GM23338 (cell line): ENCODE data around the gene PGLYRP4. TPM values are rescaled to one million over a fixed set of nuclear protein-coding genes. Genes with fewer than 3 reads are reported as not detected.

Experiments used
- ATAC-seq: fragments of 200-7000 bp; cut with Tn5 transposase; 3 replicates; pipeline ENCODE4 v1.9.1; 2020
- DNase-seq: peaks from one replicate; pipeline ENCODE4 v3.0.0-alpha.2; 2015; ENCODE audit warnings: low spot score
- H2AFZ ChIP-seq: fragments of 200-600 bp; sonication (generic); 2 replicates; pipeline ENCODE4 v1.8.0; 2016; ENCODE audit warnings: antibody characterized with exemption, mild to moderate bottlenecking, moderate library complexity
- H3F3A ChIP-seq: fragments of 200-600 bp; sonication (generic); replicated peaks from 2 replicates; pipeline ENCODE4 v1.8.0; 2017; ENCODE audit warnings: antibody characterized with exemption, mixed run types, low read depth
- H3K27ac ChIP-seq: fragments of 200-600 bp; sonication (generic); 2 replicates; pipeline ENCODE4 v1.6.1; 2016; ENCODE audit warnings: low read depth
- H3K27me3 ChIP-seq: fragments of 200-600 bp; sonication (generic); 2 replicates; pipeline ENCODE4 v1.8.0; 2016; ENCODE audit warnings: mild to moderate bottlenecking, mixed run types, moderate library complexity; ENCODE audit not compliant: insufficient read depth
- H3K36me3 ChIP-seq: fragments of 200-600 bp; sonication (generic); 2 replicates; pipeline ENCODE4 v1.8.0; 2016; ENCODE audit warnings: mild to moderate bottlenecking; ENCODE audit not compliant: insufficient read depth
- H3K4me1 ChIP-seq: fragments of 200-600 bp; sonication (generic); 2 replicates; pipeline ENCODE4 v1.8.0; 2016; ENCODE audit warnings: mild to moderate bottlenecking, moderate library complexity; ENCODE audit not compliant: insufficient read depth
- H3K4me2 ChIP-seq: fragments of 200-600 bp; sonication (generic); 2 replicates; pipeline ENCODE4 v1.7.1; 2017; ENCODE audit warnings: mixed run types
- H3K4me3 ChIP-seq: fragments of 200-600 bp; sonication (generic); 2 replicates; pipeline ENCODE4 v1.6.1; 2016; ENCODE audit warnings: mixed run types
- H3K79me2 ChIP-seq: fragments of 200-600 bp; sonication (generic); replicated peaks from 2 replicates; pipeline ENCODE4 v1.8.0; 2017; ENCODE audit warnings: mild to moderate bottlenecking; ENCODE audit not compliant: insufficient read depth
- H3K9me2 ChIP-seq: fragments of 200-600 bp; sonication (generic); 2 replicates; pipeline ENCODE4 v1.8.0; 2017; ENCODE audit not compliant: insufficient read depth
- H4K20me1 ChIP-seq: fragments of 200-600 bp; sonication (generic); replicated peaks from 2 replicates; pipeline ENCODE4 v1.8.0; 2017; ENCODE audit warnings: mild to moderate bottlenecking; ENCODE audit not compliant: insufficient read depth
- H3K27ac Mint-ChIP-seq: 2 replicates; pipeline ENCODE4 v1.8.0; 2020; ENCODE audit warnings: inconsistent platforms, mild to moderate bottlenecking, moderate library complexity, mixed read lengths
- H3K27me3 Mint-ChIP-seq: 3 replicates; pipeline ENCODE4 v1.8.0; 2022; ENCODE audit warnings: low read depth, mild to moderate bottlenecking, moderate library complexity, mixed read lengths, inconsistent platforms; ENCODE audit not compliant: insufficient read depth, poor library complexity
- H3K36me3 Mint-ChIP-seq: 3 replicates; pipeline ENCODE4 v1.8.0; 2021; ENCODE audit warnings: low read depth, mild to moderate bottlenecking, inconsistent platforms, moderate library complexity, mixed read lengths
- H3K4me1 Mint-ChIP-seq: 3 replicates; pipeline ENCODE4 v1.8.0; 2020; ENCODE audit warnings: mild to moderate bottlenecking, inconsistent platforms, mixed read lengths
- H3K4me3 Mint-ChIP-seq: 3 replicates; pipeline ENCODE4 v1.8.0; 2021; ENCODE audit warnings: moderate library complexity, mild to moderate bottlenecking, inconsistent platforms, mixed read lengths
- H3K9me3 Mint-ChIP-seq: 3 replicates; pipeline ENCODE4 v1.8.0; 2020; ENCODE audit warnings: moderate library complexity, mild to moderate bottlenecking, inconsistent platforms, mixed read lengths
- CREB1 ChIP-seq: fragments of 250-450 bp; sonication (Bioruptor Pico); IDR thresholded peaks from 2 replicates; pipeline ENCODE4 v1.5.0; 2020; ENCODE audit warnings: low read depth, mild to moderate bottlenecking, moderate library complexity
- EZH2 ChIP-seq: fragments of 200-600 bp; sonication (generic); IDR thresholded peaks from one replicate; pipeline ENCODE4 v1.8.0; 2017; ENCODE audit warnings: antibody characterized with exemption, mild to moderate bottlenecking, low read depth; ENCODE audit not compliant: unreplicated experiment
- JUNB ChIP-seq: IDR thresholded peaks from one replicate; pipeline ENCODE4 v1.6.1; 2016; ENCODE audit warnings: antibody characterized with exemption; ENCODE audit not compliant: unreplicated experiment
- STAT1 ChIP-seq: IDR thresholded peaks from one replicate; pipeline ENCODE4 v1.6.1; 2016; ENCODE audit warnings: antibody characterized with exemption; ENCODE audit not compliant: unreplicated experiment
- ZNF114 ChIP-seq: fragments of 250-450 bp; sonication (Bioruptor Pico); IDR thresholded peaks from 2 replicates; pipeline ENCODE4 v1.5.0; 2020; ENCODE audit warnings: mild to moderate bottlenecking, moderate library complexity
- polyA plus RNA-seq: library from polyadenylated mRNA; unstranded; fragments of >200 nt; fragmentation: Nextera tagmentation; extraction: Ambion mirVana; gene quantifications from 2 replicates; pipeline ENCODE4 v1.2.1, GENCODE V29; 2016
- total RNA-seq: library from RNA; depleted of rRNA; stranded (reverse); fragments of >200 nt; shearing (Covaris generic); gene quantifications from 2 replicates; pipeline ENCODE4 v1.2.3, GENCODE V29; 2014
- TF ChIP-seq, protein P1 (sequence below): fragments of 250-450 bp; sonication (Bioruptor Pico); IDR thresholded peaks from 2 replicates; pipeline ENCODE4 v1.5.0; 2020; ENCODE audit warnings: mild to moderate bottlenecking, moderate library complexity
- TF ChIP-seq, protein P2 (sequence below), 2 experiments: fragments of 200-600 bp in 1 of 2; sonication (generic) in 1 of 2; conservative IDR thresholded peaks; 2 replicates each; pipeline versions ENCODE4 v1.5.1 to v1.6.1; 2016 to 2017; ENCODE audit warnings: antibody characterized with exemption in 2 of 2, low read depth in 2 of 2, mild to moderate bottlenecking in 2 of 2, moderate library complexity in 1 of 2
- TF ChIP-seq, protein P3 (sequence below): IDR thresholded peaks from one replicate; pipeline ENCODE4 v1.6.1; 2018; ENCODE audit warnings: antibody characterized with exemption; ENCODE audit not compliant: unreplicated experiment
- TF ChIP-seq, protein P4 (sequence below): IDR thresholded peaks from 2 replicates; pipeline ENCODE4 v1.6.1; 2016; ENCODE audit warnings: antibody characterized with exemption

Gene PGLYRP4
- total and polyA plus RNA-seq, 2 experiments from 2014 or later: not detected

DNA sequence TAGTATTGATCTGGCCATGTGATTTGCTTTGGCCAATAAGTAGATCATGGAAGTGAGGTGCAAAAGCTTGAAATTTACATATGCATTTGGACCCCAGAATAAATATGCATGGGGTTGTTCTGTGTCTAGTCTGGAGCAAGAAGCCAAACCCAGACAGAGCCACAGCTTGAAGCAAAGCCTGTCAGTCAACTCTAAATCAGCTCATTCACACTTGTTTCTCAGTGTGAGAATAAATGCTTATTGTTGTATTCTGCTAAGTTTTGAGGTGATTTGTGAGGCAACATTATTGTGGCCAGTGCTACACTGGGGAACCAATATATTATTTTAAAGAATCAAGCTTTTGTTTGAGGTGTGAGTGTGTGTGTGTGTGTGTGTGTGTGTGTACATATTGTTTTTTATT lies 23.7 kb downstream of the PGLYRP4 start (continued):
- TF ChIP-seq, protein P1, sequence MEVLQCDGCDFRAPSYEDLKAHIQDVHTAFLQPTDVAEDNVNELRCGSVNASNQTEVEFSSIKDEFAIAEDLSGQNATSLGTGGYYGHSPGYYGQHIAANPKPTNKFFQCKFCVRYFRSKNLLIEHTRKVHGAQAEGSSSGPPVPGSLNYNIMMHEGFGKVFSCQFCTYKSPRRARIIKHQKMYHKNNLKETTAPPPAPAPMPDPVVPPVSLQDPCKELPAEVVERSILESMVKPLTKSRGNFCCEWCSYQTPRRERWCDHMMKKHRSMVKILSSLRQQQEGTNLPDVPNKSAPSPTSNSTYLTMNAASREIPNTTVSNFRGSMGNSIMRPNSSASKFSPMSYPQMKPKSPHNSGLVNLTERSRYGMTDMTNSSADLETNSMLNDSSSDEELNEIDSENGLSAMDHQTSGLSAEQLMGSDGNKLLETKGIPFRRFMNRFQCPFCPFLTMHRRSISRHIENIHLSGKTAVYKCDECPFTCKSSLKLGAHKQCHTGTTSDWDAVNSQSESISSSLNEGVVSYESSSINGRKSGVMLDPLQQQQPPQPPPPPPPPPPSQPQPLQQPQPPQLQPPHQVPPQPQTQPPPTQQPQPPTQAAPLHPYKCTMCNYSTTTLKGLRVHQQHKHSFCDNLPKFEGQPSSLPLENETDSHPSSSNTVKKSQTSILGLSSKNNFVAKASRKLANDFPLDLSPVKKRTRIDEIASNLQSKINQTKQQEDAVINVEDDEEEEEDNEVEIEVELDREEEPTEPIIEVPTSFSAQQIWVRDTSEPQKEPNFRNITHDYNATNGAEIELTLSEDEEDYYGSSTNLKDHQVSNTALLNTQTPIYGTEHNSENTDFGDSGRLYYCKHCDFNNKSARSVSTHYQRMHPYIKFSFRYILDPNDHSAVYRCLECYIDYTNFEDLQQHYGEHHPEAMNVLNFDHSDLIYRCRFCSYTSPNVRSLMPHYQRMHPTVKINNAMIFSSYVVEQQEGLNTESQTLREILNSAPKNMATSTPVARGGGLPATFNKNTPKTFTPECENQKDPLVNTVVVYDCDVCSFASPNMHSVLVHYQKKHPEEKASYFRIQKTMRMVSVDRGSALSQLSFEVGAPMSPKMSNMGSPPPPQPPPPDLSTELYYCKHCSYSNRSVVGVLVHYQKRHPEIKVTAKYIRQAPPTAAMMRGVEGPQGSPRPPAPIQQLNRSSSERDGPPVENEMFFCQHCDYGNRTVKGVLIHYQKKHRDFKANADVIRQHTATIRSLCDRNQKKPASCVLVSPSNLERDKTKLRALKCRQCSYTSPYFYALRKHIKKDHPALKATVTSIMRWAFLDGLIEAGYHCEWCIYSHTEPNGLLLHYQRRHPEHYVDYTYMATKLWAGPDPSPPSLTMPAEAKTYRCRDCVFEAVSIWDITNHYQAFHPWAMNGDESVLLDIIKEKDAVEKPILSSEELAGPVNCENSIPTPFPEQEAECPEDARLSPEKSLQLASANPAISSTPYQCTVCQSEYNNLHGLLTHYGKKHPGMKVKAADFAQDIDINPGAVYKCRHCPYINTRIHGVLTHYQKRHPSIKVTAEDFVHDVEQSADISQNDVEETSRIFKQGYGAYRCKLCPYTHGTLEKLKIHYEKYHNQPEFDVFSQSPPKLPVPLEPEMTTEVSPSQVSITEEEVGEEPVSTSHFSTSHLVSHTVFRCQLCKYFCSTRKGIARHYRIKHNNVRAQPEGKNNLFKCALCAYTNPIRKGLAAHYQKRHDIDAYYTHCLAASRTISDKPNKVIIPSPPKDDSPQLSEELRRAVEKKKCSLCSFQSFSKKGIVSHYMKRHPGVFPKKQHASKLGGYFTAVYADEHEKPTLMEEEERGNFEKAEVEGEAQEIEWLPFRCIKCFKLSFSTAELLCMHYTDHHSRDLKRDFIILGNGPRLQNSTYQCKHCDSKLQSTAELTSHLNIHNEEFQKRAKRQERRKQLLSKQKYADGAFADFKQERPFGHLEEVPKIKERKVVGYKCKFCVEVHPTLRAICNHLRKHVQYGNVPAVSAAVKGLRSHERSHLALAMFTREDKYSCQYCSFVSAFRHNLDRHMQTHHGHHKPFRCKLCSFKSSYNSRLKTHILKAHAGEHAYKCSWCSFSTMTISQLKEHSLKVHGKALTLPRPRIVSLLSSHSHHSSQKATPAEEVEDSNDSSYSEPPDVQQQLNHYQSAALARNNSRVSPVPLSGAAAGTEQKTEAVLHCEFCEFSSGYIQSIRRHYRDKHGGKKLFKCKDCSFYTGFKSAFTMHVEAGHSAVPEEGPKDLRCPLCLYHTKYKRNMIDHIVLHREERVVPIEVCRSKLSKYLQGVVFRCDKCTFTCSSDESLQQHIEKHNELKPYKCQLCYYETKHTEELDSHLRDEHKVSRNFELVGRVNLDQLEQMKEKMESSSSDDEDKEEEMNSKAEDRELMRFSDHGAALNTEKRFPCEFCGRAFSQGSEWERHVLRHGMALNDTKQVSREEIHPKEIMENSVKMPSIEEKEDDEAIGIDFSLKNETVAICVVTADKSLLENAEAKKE (CRISPR knock-in tag): no peak
- TF ChIP-seq, protein P2, sequence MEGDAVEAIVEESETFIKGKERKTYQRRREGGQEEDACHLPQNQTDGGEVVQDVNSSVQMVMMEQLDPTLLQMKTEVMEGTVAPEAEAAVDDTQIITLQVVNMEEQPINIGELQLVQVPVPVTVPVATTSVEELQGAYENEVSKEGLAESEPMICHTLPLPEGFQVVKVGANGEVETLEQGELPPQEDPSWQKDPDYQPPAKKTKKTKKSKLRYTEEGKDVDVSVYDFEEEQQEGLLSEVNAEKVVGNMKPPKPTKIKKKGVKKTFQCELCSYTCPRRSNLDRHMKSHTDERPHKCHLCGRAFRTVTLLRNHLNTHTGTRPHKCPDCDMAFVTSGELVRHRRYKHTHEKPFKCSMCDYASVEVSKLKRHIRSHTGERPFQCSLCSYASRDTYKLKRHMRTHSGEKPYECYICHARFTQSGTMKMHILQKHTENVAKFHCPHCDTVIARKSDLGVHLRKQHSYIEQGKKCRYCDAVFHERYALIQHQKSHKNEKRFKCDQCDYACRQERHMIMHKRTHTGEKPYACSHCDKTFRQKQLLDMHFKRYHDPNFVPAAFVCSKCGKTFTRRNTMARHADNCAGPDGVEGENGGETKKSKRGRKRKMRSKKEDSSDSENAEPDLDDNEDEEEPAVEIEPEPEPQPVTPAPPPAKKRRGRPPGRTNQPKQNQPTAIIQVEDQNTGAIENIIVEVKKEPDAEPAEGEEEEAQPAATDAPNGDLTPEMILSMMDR (conservative IDR thresholded peaks at IDR 0.05; ENCODE audit: low read depth in 2 of 2): no peak
- TF ChIP-seq STAT1 (no peak), CREB1 (CRISPR knock-in tag) (no peak)

DNA sequence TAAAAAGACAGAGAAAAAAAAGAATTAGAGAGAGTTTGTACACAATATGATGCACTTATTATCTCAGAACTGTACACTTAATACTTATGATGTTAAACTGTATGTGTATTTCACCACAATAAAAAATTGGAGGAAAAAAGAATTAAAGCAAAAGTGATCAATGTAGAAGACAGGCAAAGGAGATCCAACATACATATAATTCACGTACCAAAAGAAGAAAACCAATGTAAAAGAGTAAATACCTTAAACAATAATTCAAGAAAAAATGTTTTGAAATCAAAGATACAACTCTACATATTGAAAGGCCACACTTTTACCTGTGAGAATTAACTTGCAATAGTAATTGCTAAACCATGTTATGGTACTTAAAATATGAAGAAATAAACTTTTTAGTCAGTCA lies 26.1 kb downstream of the PGLYRP4 start:
- H3K9me3 Mint-ChIP-seq: peaks cover 51% of the 10 kb centered on the region
- H2AFZ ChIP-seq: no peak overlapping the region
- no peaks in the 10 kb centered on the region for H3K4me1 ChIP-seq
- no peak for ATAC-seq
- H3K79me2 ChIP-seq: no peaks in the 10 kb centered on the region
- no peak overlapping the region for H3K4me3 Mint-ChIP-seq
- no peak overlapping the region for H3K27ac ChIP-seq
- H3K9me2 ChIP-seq: peaks cover 3% of the 10 kb centered on the region; the same call in 1 of the 2 replicates
- H3F3A ChIP-seq: no peaks in the 10 kb centered on the region
- H3K27me3 ChIP-seq: no peaks in the 10 kb centered on the region
- H4K20me1 ChIP-seq: no peaks in the 10 kb centered on the region
- no peaks in the 10 kb centered on the region for H3K27me3 Mint-ChIP-seq
- DNase-seq: no peak
- H3K4me1 Mint-ChIP-seq: no peaks in the 10 kb centered on the region
- no peak overlapping the region for H3K4me3 ChIP-seq
- no peak overlapping the region for H3K27ac Mint-ChIP-seq
- no peak overlapping the region for H3K4me2 ChIP-seq
- H3K36me3 Mint-ChIP-seq: peaks cover 4% of the 10 kb centered on the region; the same call in 2 of the 3 replicates
- peaks cover 4% of the 10 kb centered on the region; the same call in 1 of the 2 replicates for H3K36me3 ChIP-seq
- TF ChIP-seq, protein P3, sequence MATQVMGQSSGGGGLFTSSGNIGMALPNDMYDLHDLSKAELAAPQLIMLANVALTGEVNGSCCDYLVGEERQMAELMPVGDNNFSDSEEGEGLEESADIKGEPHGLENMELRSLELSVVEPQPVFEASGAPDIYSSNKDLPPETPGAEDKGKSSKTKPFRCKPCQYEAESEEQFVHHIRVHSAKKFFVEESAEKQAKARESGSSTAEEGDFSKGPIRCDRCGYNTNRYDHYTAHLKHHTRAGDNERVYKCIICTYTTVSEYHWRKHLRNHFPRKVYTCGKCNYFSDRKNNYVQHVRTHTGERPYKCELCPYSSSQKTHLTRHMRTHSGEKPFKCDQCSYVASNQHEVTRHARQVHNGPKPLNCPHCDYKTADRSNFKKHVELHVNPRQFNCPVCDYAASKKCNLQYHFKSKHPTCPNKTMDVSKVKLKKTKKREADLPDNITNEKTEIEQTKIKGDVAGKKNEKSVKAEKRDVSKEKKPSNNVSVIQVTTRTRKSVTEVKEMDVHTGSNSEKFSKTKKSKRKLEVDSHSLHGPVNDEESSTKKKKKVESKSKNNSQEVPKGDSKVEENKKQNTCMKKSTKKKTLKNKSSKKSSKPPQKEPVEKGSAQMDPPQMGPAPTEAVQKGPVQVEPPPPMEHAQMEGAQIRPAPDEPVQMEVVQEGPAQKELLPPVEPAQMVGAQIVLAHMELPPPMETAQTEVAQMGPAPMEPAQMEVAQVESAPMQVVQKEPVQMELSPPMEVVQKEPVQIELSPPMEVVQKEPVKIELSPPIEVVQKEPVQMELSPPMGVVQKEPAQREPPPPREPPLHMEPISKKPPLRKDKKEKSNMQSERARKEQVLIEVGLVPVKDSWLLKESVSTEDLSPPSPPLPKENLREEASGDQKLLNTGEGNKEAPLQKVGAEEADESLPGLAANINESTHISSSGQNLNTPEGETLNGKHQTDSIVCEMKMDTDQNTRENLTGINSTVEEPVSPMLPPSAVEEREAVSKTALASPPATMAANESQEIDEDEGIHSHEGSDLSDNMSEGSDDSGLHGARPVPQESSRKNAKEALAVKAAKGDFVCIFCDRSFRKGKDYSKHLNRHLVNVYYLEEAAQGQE: no peak
- TF ChIP-seq, protein P4, sequence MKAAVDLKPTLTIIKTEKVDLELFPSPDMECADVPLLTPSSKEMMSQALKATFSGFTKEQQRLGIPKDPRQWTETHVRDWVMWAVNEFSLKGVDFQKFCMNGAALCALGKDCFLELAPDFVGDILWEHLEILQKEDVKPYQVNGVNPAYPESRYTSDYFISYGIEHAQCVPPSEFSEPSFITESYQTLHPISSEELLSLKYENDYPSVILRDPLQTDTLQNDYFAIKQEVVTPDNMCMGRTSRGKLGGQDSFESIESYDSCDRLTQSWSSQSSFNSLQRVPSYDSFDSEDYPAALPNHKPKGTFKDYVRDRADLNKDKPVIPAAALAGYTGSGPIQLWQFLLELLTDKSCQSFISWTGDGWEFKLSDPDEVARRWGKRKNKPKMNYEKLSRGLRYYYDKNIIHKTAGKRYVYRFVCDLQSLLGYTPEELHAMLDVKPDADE: no peak
- TF ChIP-seq ZNF114 (CRISPR knock-in tag) (no peak), JUNB (no peak), CREB1 (CRISPR knock-in tag) (no peak), EZH2 (no peak)
